Thyroid gland (tissue), 4 donors: ENCODE data around the gene SYT9. TPM values are rescaled to one million over a fixed set of nuclear protein-coding genes. Genes with fewer than 3 reads are reported as not detected.

Experiments used
- DNase-seq, 2 donors: peaks; one replicate each; pipeline ENCODE4 v3.0.0-alpha.2; 2019
- H3K27ac ChIP-seq, 3 donors: fragments of 200-600 bp; sonication (generic); 1 replicate in 2 of 3; 2 replicates in 1 of 3; pipeline ENCODE4 v1.5.1; 2016 to 2019; ENCODE audit warnings: mild to moderate bottlenecking in 1 of 3, moderate library complexity in 1 of 3
- H3K27me3 ChIP-seq: fragments of 200-600 bp; sonication (generic); one replicate; pipeline ENCODE4 v1.5.1; 2019
- H3K36me3 ChIP-seq, 2 donors: fragments of 200-600 bp; sonication (generic); one replicate each; pipeline ENCODE4 v1.5.1; 2016 to 2019
- H3K4me1 ChIP-seq, 2 donors: fragments of 200-600 bp; sonication (generic); one replicate each; pipeline ENCODE4 v1.5.1; 2017 to 2019
- H3K4me3 ChIP-seq, 3 donors: fragments of 200-600 bp; sonication (generic); replicated peaks in 1 of 3; 1 replicate in 2 of 3; 2 replicates in 1 of 3; pipeline ENCODE4 v1.5.1; 2016; ENCODE audit warnings: mild to moderate bottlenecking in 1 of 3
- H3K9me3 ChIP-seq: fragments of 200-600 bp; sonication (generic); one replicate; pipeline ENCODE4 v1.5.1; 2017
- CTCF ChIP-seq, 6 experiments: fragments of 200-600 bp in 3 of 6; fragments of 450-650 bp in 3 of 6; sonication (generic) in 3 of 6; IDR thresholded peaks; one replicate each; pipeline ENCODE4 v1.5.1; 2016 to 2019; ENCODE audit warnings: antibody characterized with exemption in 6 of 6, mild to moderate bottlenecking in 2 of 6, inconsistent platforms in 1 of 6, moderate library complexity in 1 of 6
- POLR2A ChIP-seq, 2 donors: fragments of 450-650 bp; IDR thresholded peaks; one replicate each; pipeline ENCODE4 v1.6.1; 2017; ENCODE audit warnings: antibody characterized with exemption in 2 of 2, mild to moderate bottlenecking in 2 of 2, moderate library complexity in 1 of 2
- WGBS, 2 donors: methylation state at CpG; one replicate each; pipeline ENCODE4 v1.1.5; 2017; 5-methylcytosine and 5-hydroxymethylcytosine counted together
- intact Hi-C: fragments of 100-400 bp; cut with DNase I; formaldehyde crosslinking; loops from one replicate; pipeline ENCODE4 v1.15.1; 2023
- total RNA-seq, 4 donors: library from RNA; depleted of rRNA; stranded (reverse); fragments of >200 nt; gene quantifications; one replicate each; pipeline ENCODE4 v1.2.3, GENCODE V29; 2016

Gene SYT9
- total RNA-seq, 4 donors from 2014 or later = 1.3 to 7.6 (median 4.2) TPM

- intact Hi-C loops = no loop called here
- Histone ChIP-seq H3K27ac (peak within 1 kb of the TSS; percentile 64 to 86 (median 67)), H3K27me3 (no peaks in the 10 kb centered on the region), H3K4me3 (peak within 1 kb of the TSS in 1 of 3 donors; percentile 8), H3K36me3 (no peaks in the 10 kb centered on the region), H3K4me1 (peaks cover 19 to 28% of the 10 kb centered on the region in 2 donors), H3K9me3 (no peaks in the 10 kb centered on the region)
- no peak for DNase-seq
- 55 to 64% methylated on average over 15 of the region's 15 CpGs for WGBS, 2 donors
- TF ChIP-seq CTCF (IDR thresholded peaks at IDR 0.05) (no peak), POLR2A (IDR thresholded peaks at IDR 0.05) (no peak)
Measured at GRCh38 chr11:7485186-7486097, 233.7 kb downstream of the SYT9 start, which contains the start of gene OLFML1. Gene OLFML1 (plus strand): TSS chr11:7485506. CDS start chr11:7485876, 370 bp downstream.

GRCh38 chr11:7486098-7486780 lies 234.5 kb downstream of the SYT9 start:
- DNase-seq = no peak
- H3K36me3 ChIP-seq = no peaks in the 10 kb centered on the region
- H3K9me3 ChIP-seq = no peaks in the 10 kb centered on the region
- TF ChIP-seq CTCF (IDR thresholded peaks at IDR 0.05) = no peak
- no peak for TF ChIP-seq POLR2A (IDR thresholded peaks at IDR 0.05)
- peak overlapping the region in 2 of 3 donors; percentile 67 to 86 for H3K27ac ChIP-seq
- H3K4me1 ChIP-seq = peaks cover 19 to 28% of the 10 kb centered on the region in 2 donors
- H3K4me3 ChIP-seq = no peak overlapping the region
- intact Hi-C loops = no loop called here
- WGBS, 2 donors = 61 to 66% methylated on average over 2 of the region's 2 CpGs
- no peaks in the 10 kb centered on the region for H3K27me3 ChIP-seq

GRCh38 chr11:7486781-7487140 lies 235.1 kb downstream of the SYT9 start:
- intact Hi-C loops = no loop called here
- peaks cover 19 to 28% of the 10 kb centered on the region in 2 donors for H3K4me1 ChIP-seq
- H3K27ac ChIP-seq = no peak overlapping the region
- no peak for TF ChIP-seq CTCF (IDR thresholded peaks at IDR 0.05)
- no peak for TF ChIP-seq POLR2A (IDR thresholded peaks at IDR 0.05)
- H3K4me3 ChIP-seq = no peak overlapping the region
- no peaks in the 10 kb centered on the region for H3K9me3 ChIP-seq
- peak; percentile 14 to 16 for DNase-seq
- H3K36me3 ChIP-seq = no peaks in the 10 kb centered on the region
- 47 to 64% methylated on average over 6 of the region's 6 CpGs for WGBS, 2 donors
- no peaks in the 10 kb centered on the region for H3K27me3 ChIP-seq

GRCh38 chr11:7487360-7487759 lies 235.7 kb downstream of the SYT9 start:
- WGBS, 2 donors = 65 to 71% methylated on average over 2 of the region's 2 CpGs
- intact Hi-C loops = no loop called here
- Histone ChIP-seq H3K27me3 (no peaks in the 10 kb centered on the region), H3K36me3 (no peaks in the 10 kb centered on the region), H3K9me3 (no peaks in the 10 kb centered on the region), H3K27ac (no peak overlapping the region), H3K4me3 (no peak overlapping the region), H3K4me1 (peaks cover 19 to 28% of the 10 kb centered on the region in 2 donors)
- TF ChIP-seq CTCF (IDR thresholded peaks at IDR 0.05) (no peak), POLR2A (IDR thresholded peaks at IDR 0.05) (no peak)
- no peak for DNase-seq

GRCh38 chr11:7488681-7489080 lies 237.0 kb downstream of the SYT9 start:
- TF ChIP-seq CTCF (IDR thresholded peaks at IDR 0.05) = no peak
- WGBS, 2 donors = 36 to 89% methylated on average over 1 of the region's 1 CpG
- no peaks in the 10 kb centered on the region for H3K27me3 ChIP-seq
- no peak overlapping the region for H3K27ac ChIP-seq
- H3K4me1 ChIP-seq = peaks cover 19 to 23% of the 10 kb centered on the region in 2 donors
- DNase-seq = no peak
- intact Hi-C loops = no loop called here
- H3K36me3 ChIP-seq = no peaks in the 10 kb centered on the region
- H3K4me3 ChIP-seq = no peak overlapping the region
- no peaks in the 10 kb centered on the region for H3K9me3 ChIP-seq
